ENCODE results near the gene GNB1L. TPM values are rescaled to one million over a fixed set of nuclear protein-coding genes. Genes with fewer than 3 reads are reported as not detected.

The GNB1L gene
- total and polyA plus RNA-seq, 9 of the 15 experiments (the other 6 are each of a cell fraction or from before 2014, with no cell fraction given) = 0.56 to 50.5 (median 10.2) TPM

DNA sequence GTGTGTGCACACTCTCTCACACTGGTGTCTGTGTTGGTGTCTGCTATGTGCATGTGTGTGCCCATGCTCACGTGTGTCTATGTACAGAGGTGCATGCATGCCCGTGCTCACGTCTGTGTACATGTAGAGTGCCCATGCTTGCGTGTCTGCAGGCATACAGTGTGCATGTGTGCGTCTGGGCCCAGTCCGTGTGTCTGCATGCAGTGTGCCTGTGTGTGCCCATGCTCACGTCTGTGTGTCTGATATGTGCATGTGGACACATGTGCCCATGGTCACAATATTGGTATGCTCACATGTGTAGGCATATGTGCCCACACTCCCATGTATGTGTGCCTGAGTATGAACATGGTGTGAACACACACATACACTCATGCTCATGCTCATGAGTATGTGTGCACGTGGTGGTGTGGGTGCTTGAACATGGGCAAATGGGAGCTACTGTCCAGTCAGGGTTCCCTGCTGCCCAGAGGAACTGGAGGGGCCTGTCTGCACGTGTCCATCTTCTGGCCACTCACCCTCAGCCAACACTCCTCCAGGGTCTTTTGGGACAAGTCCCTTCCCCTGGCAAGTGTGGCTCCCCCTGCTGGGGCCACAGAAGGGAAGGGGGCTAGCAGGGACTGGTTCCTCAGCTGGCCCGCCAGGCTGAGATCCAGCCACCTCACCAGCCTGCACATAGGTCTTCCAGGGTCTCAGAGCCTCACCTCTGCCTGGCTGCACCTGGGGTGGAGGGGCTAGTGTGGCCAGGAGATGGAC, 101.4 kb downstream of the GNB1L start (continued):
- no peak for TF ChIP-seq DLX4 (CRISPR knock-in tag; IDR thresholded peaks at IDR 0.05)
- TF ChIP-seq RBBP5 (IDR thresholded peaks at IDR 0.05; ENCODE audit: borderline replicate concordance, insufficient read depth, low read length, poor library complexity, severe bottlenecking) = peak; percentile 35
- TF ChIP-seq, protein P1, sequence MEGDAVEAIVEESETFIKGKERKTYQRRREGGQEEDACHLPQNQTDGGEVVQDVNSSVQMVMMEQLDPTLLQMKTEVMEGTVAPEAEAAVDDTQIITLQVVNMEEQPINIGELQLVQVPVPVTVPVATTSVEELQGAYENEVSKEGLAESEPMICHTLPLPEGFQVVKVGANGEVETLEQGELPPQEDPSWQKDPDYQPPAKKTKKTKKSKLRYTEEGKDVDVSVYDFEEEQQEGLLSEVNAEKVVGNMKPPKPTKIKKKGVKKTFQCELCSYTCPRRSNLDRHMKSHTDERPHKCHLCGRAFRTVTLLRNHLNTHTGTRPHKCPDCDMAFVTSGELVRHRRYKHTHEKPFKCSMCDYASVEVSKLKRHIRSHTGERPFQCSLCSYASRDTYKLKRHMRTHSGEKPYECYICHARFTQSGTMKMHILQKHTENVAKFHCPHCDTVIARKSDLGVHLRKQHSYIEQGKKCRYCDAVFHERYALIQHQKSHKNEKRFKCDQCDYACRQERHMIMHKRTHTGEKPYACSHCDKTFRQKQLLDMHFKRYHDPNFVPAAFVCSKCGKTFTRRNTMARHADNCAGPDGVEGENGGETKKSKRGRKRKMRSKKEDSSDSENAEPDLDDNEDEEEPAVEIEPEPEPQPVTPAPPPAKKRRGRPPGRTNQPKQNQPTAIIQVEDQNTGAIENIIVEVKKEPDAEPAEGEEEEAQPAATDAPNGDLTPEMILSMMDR (IDR thresholded peaks at IDR 0.05 in 2 of 3, conservative IDR thresholded peaks at IDR 0.05 in 1 of 3; ENCODE audit: insufficient read depth in 2 of 3, low read depth in 1 of 3, low read length in 3 of 3) = peak; percentile 55 to 84 (median 68)
- TF ChIP-seq ZNF133 (CRISPR knock-in tag; IDR thresholded peaks at IDR 0.05) = 0 out of 2 replicates have a peak, but pooled peaks have one; percentile 48
- no peak for TF ChIP-seq E4F1 (CRISPR knock-in tag; IDR thresholded peaks at IDR 0.05; ENCODE audit: borderline replicate concordance)
- TF ChIP-seq, protein P2, sequence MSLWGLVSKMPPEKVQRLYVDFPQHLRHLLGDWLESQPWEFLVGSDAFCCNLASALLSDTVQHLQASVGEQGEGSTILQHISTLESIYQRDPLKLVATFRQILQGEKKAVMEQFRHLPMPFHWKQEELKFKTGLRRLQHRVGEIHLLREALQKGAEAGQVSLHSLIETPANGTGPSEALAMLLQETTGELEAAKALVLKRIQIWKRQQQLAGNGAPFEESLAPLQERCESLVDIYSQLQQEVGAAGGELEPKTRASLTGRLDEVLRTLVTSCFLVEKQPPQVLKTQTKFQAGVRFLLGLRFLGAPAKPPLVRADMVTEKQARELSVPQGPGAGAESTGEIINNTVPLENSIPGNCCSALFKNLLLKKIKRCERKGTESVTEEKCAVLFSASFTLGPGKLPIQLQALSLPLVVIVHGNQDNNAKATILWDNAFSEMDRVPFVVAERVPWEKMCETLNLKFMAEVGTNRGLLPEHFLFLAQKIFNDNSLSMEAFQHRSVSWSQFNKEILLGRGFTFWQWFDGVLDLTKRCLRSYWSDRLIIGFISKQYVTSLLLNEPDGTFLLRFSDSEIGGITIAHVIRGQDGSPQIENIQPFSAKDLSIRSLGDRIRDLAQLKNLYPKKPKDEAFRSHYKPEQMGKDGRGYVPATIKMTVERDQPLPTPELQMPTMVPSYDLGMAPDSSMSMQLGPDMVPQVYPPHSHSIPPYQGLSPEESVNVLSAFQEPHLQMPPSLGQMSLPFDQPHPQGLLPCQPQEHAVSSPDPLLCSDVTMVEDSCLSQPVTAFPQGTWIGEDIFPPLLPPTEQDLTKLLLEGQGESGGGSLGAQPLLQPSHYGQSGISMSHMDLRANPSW (CRISPR knock-in tag; IDR thresholded peaks at IDR 0.05) = peak; percentile 71; the same call in 1 of the 2 replicates
- no peak for TF ChIP-seq EGR1 (conservative IDR thresholded peaks at IDR 0.05)
- TF ChIP-seq GATAD2A (IDR thresholded peaks at IDR 0.05) = 0 out of 2 replicates have a peak, but pooled peaks have one; percentile 33
- peak; percentile 8 for TF ChIP-seq DACH1 (IDR thresholded peaks at IDR 0.05; ENCODE audit: partially characterized antibody)
- TF ChIP-seq OTX1 (CRISPR knock-in tag; IDR thresholded peaks at IDR 0.05) = 0 out of 2 replicates have a peak, but pooled peaks have one; percentile 48
- TF ChIP-seq SMC3 (conservative IDR thresholded peaks at IDR 0.05; ENCODE audit: insufficient read depth, low read depth, low read length) = peak; percentile 44; the same call in 1 of the 2 replicates
- TF ChIP-seq CTCFL (IDR thresholded peaks at IDR 0.05; ENCODE audit: borderline replicate concordance, insufficient read depth, low read depth, low read length, poor library complexity, severe bottlenecking) = peak; percentile 98
- no peak for TF ChIP-seq ZNF280B (CRISPR knock-in tag; IDR thresholded peaks at IDR 0.05)
